ENCODE results near the gene RNF167. TPM values are rescaled to one million over a fixed set of nuclear protein-coding genes. Genes with fewer than 3 reads are reported as not detected.

The RNF167 gene
- total RNA-seq, 1 experiment from 2014 or later: 87.6 TPM

DNA sequence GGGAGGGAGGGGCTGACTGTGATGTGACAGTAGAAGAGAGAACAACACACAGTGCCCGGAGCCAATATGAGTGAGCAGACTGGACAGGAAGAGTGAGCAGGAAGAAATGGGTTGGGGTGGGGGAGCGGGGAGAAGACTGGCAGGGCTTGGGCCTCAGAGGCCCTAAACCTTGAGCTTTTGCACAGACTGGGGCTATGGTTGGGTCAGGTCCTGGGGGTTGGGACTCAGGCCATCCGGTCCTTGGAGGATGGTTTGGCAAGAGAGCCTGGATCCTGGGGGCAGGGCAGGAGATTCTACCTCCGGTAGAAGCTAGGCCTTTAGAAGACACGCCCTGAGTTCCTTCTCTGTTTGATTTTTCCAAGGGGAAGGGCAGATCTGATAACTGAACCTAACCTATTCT, 46.3 kb downstream of the RNF167 start:
- peaks cover 2% of the 10 kb centered on the region for H3K36me3 ChIP-seq (replicated peaks; ENCODE audit: control insufficient read depth, insufficient read depth, low read length)
- peak overlapping the region; percentile 78; the same call in 1 of the 2 replicates for H3K4me3 ChIP-seq (ENCODE audit: insufficient read depth, low read depth, low read length)
- peaks cover 7% of the 10 kb centered on the region; the same call in 1 of the 2 replicates for H3K27me3 ChIP-seq (ENCODE audit: control insufficient read depth, insufficient read depth, low read length)
- no peak for DNase-seq

DNA sequence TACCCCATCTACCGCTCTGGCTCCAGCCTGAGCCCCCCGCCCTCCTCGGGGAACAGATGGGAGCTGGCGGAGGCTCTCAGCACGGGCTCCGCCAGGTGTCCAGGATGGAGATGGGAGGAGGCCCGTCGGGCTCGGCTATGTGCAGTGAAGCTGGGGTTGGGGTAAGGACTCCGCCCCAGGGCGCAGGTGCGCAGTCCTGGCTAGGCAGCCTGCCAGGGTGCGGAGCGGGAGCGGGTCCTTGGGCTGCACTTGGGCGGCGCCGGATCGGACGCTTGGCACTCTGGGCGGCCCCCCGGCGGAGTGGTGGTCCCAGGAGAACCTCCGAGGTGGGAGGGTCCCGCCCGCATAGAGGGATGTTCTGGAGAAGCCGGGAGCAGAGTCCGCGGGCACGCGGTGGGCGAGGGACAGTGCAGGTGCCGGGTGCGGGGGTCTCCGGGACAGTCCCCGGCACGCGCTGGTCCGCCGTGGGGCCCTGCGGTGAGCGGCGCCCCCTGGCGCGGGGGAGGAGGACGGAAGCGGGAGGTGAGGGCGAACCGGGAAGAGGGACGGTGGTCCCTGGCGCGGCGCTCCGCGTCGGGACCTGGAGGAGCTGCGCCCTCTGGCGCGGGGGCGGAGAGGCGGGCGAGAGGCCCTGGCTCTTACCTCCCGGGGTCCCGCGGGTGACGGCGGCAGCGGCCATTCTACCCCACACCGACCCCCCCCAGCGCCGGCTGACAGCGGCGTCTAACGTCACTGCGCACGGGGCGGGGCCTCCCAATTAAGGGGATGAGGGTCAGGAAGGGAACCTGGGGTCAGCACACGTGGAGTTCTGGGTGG, 47.1 kb downstream of the RNF167 start, which contains the start of gene CAMTA2:
CAMTA2 (minus strand) TSS at position 725 of the 816 bp plus-strand sequence. CDS start 1,453 bp downstream, outside the sequence.
- Histone ChIP-seq H3K27me3 (ENCODE audit: control insufficient read depth, insufficient read depth, low read length) (peaks cover 6% of the 10 kb centered on the region; the same call in 1 of the 2 replicates), H3K4me3 (ENCODE audit: insufficient read depth, low read depth, low read length) (peak within 1 kb of the TSS; percentile 78), H3K36me3 (replicated peaks; ENCODE audit: control insufficient read depth, insufficient read depth, low read length) (peaks cover 2% of the 10 kb centered on the region)
- DNase-seq: peak; percentile 93

DNA sequence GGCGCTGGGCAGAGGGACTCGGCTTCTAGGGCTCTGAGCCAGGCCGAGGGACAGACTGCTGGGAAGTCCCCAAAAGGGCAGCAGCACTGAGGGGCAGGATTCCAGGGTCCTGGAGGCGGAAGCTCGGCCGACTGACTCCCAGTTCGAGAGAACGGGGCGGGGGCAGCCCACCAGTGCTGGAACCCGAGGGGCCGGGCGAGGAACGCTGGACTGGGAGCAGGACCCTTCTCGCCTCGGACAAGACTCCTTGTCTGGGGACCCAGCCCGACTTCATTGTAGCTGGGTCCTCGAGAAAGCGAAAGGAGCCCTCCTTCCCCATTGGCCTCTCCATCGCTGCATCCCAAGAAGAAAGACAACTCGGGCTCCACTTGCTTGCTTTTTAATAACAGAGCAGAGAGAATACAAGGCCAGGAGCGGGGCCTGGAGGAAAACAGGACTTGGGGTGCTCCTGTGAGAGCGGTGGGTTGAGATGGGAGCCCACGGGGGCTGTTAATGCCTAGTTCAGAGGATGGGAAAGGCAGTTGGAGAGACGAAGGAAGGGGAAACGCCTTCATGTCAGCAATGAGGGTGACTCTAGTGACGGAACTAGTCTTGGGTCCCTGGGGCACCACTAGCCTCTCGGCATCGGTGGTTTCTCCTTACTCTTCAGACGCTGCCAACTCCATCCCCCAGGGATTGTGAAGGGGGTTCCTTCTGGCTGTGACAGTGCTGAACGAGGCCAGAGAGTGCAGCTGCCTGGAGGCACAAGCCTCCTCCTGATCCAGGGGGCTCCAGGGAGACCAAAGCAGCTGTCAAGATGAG, 47.9 kb downstream of the RNF167 start:
- Histone ChIP-seq H3K36me3 (replicated peaks; ENCODE audit: control insufficient read depth, insufficient read depth, low read length) (no peaks in the 10 kb centered on the region), H3K27me3 (ENCODE audit: control insufficient read depth, insufficient read depth, low read length) (peaks cover 6% of the 10 kb centered on the region; the same call in 1 of the 2 replicates), H3K4me3 (ENCODE audit: insufficient read depth, low read depth, low read length) (peak overlapping the region; percentile 78)
- no peak for DNase-seq

DNA sequence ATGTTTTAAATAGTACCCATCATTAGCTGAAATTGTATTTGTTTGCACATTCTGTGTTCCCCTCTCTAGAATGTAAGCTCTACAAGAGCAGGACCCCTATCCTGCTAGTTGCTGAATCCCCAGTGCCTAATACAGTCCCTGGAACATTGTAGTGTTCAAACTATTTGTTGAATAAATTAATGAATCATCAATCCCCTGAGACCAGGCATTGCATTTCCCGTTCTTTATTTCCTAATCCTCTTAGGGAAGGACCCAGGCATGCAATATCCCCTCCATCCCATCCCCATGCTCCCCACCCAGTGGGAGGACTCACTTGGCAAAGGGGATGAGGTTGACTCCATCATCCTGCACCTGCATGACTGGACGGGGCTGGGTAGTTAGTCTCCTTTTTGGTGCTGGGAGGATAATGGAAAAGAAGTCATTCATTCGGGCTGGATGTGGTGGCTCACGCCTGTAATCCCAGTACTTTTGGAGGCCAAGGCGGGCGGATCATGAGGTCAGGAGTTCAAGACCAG, 54.1 kb downstream of the RNF167 start:
- DNase-seq: no peak
- H3K27me3 ChIP-seq (ENCODE audit: control insufficient read depth, insufficient read depth, low read length): peaks cover 11% of the 10 kb centered on the region
- H3K4me3 ChIP-seq (ENCODE audit: insufficient read depth, low read depth, low read length): no peak overlapping the region
- H3K36me3 ChIP-seq (replicated peaks; ENCODE audit: control insufficient read depth, insufficient read depth, low read length): no peaks in the 10 kb centered on the region

Other genes starting within 250 kb of the RNF167 start
- 73.8 and 77.2 TPM in 2 replicates for gene PELP1, start 236.1 kb upstream of the RNF167 start, total RNA-seq (2014; rRNA removed; shearing (Covaris generic))
- 28.5 and 40.2 TPM in 2 replicates for gene ARRB2, start 229.6 kb upstream of the RNF167 start, total RNA-seq (2014; rRNA removed; shearing (Covaris generic))
- 24.8 and 27.9 TPM in 2 replicates for gene MED11, start 208.8 kb upstream of the RNF167 start, total RNA-seq (2014; rRNA removed; shearing (Covaris generic))
- gene ZMYND15, start 200.4 kb upstream of the RNF167 start, total RNA-seq (2014; rRNA removed; shearing (Covaris generic)): 0.17 TPM in 1 of 2 replicates, not detected in the other
- 0.42 and 2.0 TPM in 2 replicates for gene CXCL16, start 200.3 kb upstream of the RNF167 start, total RNA-seq (2014; rRNA removed; shearing (Covaris generic))
- not detected in 2 replicates for gene TM4SF5, start 168.4 kb upstream of the RNF167 start, total RNA-seq (2014; rRNA removed; shearing (Covaris generic))
- not detected in 2 replicates for gene VMO1, start 153.9 kb upstream of the RNF167 start, total RNA-seq (2014; rRNA removed; shearing (Covaris generic))
- gene GLTPD2, start 151.3 kb upstream of the RNF167 start, total RNA-seq (2014; rRNA removed; shearing (Covaris generic)): not detected in 2 replicates
- gene PSMB6, start 144.1 kb upstream of the RNF167 start, total RNA-seq (2014; rRNA removed; shearing (Covaris generic)): 348 and 395 TPM in 2 replicates
- gene PLD2, start 133.1 kb upstream of the RNF167 start, total RNA-seq (2014; rRNA removed; shearing (Covaris generic)): 36.5 and 42.6 TPM in 2 replicates
- gene MINK1, start 106.9 kb upstream of the RNF167 start, total RNA-seq (2014; rRNA removed; shearing (Covaris generic)): 42.4 and 58.2 TPM in 2 replicates
- gene C17orf107, start 40.7 kb upstream of the RNF167 start, total RNA-seq (2014; rRNA removed; shearing (Covaris generic)): 7.6 and 7.8 TPM in 2 replicates
- gene CHRNE, start 37.2 kb upstream of the RNF167 start, total RNA-seq (2014; rRNA removed; shearing (Covaris generic)): 0.67 and 0.69 TPM in 2 replicates
- not detected in 2 replicates for gene GP1BA, start 8.0 kb upstream of the RNF167 start, total RNA-seq (2014; rRNA removed; shearing (Covaris generic))
- gene SLC25A11, start 222 bp upstream of the RNF167 start, total RNA-seq (2014; rRNA removed; shearing (Covaris generic)): 143 and 169 TPM in 2 replicates
- gene PFN1, start 8.3 kb downstream of the RNF167 start, total RNA-seq (2014; rRNA removed; shearing (Covaris generic)): 1,296 and 1,480 TPM in 2 replicates
- gene ENO3, start 10.9 kb downstream of the RNF167 start, total RNA-seq (2014; rRNA removed; shearing (Covaris generic)): 24.2 and 25.7 TPM in 2 replicates
- gene SPAG7, start 27.5 kb downstream of the RNF167 start, total RNA-seq (2014; rRNA removed; shearing (Covaris generic)): 103 and 105 TPM in 2 replicates
- gene CAMTA2, start 47.4 kb downstream of the RNF167 start, total RNA-seq (2014; rRNA removed; shearing (Covaris generic)): 1.6 and 3.8 TPM in 2 replicates
- gene INCA1, start 57.3 kb downstream of the RNF167 start, total RNA-seq (2014; rRNA removed; shearing (Covaris generic)): 0.42 and 0.63 TPM in 2 replicates
- 46.2 and 48.8 TPM in 2 replicates for gene KIF1C, start 57.7 kb downstream of the RNF167 start, total RNA-seq (2014; rRNA removed; shearing (Covaris generic))
- gene SLC52A1, start 95.2 kb downstream of the RNF167 start, total RNA-seq (2014; rRNA removed; shearing (Covaris generic)): 0.10 TPM in 1 of 2 replicates, not detected in the other
- gene ZFP3, start 138.2 kb downstream of the RNF167 start, total RNA-seq (2014; rRNA removed; shearing (Covaris generic)): 0.21 and 0.96 TPM in 2 replicates
- 20.1 and 24.8 TPM in 2 replicates for gene ZNF232, start 171.6 kb downstream of the RNF167 start, total RNA-seq (2014; rRNA removed; shearing (Covaris generic))
- gene USP6, start 175.8 kb downstream of the RNF167 start, total RNA-seq (2014; rRNA removed; shearing (Covaris generic)): 0.03 TPM in 1 of 2 replicates, not detected in the other